ENCODE measurements around the gene CPEB4. TPM values are rescaled to one million over a fixed set of nuclear protein-coding genes. Genes with fewer than 3 reads are reported as not detected.

Gene CPEB4
- total and polyA plus RNA-seq, 10 of the 15 experiments (the other 5 are each of a cell fraction or from before 2014, with no cell fraction given) = 6.9 to 33.1 (median 20.4) TPM

- no peak overlapping the region for H3K4me3 ChIP-seq
- SMC1A ChIA-PET (ENCODE audit: uncharacterized antibody, unreplicated experiment) = no interaction called here
- CTCF ChIA-PET = interaction anchor here (0.7 kb wide), 1 partner anchor 125 kb away, joined by 4 read pairs; no protein-coding TSS in a partner anchor
- no peak for FAIRE-seq
- no peaks in the 10 kb centered on the region for H3K4me1 ChIP-seq (ENCODE audit: control insufficient read depth, insufficient read depth, low read length)
- H3K9ac ChIP-seq (ENCODE audit: control insufficient read depth, insufficient read depth, low read length) = no peak overlapping the region
- in situ Hi-C loops (cut with MboI) = no loop called here
- H3K79me2 ChIP-seq (ENCODE audit: control insufficient read depth, insufficient read depth, low read length) = no peaks in the 10 kb centered on the region
- WGBS (ENCODE audit: insufficient coverage, insufficient replicate concordance, low lambda C conversion rate, missing lambda C conversion rate) = 53% methylated on average over 18 of the region's 41 CpGs
- H3K36me3 ChIP-seq (ENCODE audit: control insufficient read depth in 2 of 2, insufficient read depth in 2 of 2, low read length in 1 of 2) = no peaks in the 10 kb centered on the region
- ATAC-seq = no peak
- H3K9me3 ChIP-seq (replicated peaks; ENCODE audit: control insufficient read depth, insufficient read depth, low read length) = no peaks in the 10 kb centered on the region
- no peaks in the 10 kb centered on the region; a peak in 1 of 4 replicates for H3K27me3 ChIP-seq (replicated peaks in 1 of 2; ENCODE audit: control insufficient read depth in 2 of 2, insufficient read depth in 2 of 2, low read length in 1 of 2)
- POLR2A ChIA-PET = no interaction called here
- intact Hi-C loops (cut with micrococcal nuclease; ENCODE audit: unreplicated experiment) = no loop called here
- no peak for DNase-seq (ENCODE audit: low read depth, low spot score)
- BruUV-seq (replicated peaks) = no TSS peak
- H3K4me2 ChIP-seq (ENCODE audit: control insufficient read depth, insufficient read depth) = no peak overlapping the region
- TF ChIP-seq RBBP5 (conservative IDR thresholded peaks at IDR 0.05) (no peak), POLR2A (IDR thresholded peaks at IDR 0.05; ENCODE audit: low read depth, low read length) (no peak), RUNX3 (IDR thresholded peaks at IDR 0.05; ENCODE audit: low read length) (no peak), GABPA (IDR thresholded peaks at IDR 0.05; ENCODE audit: low read depth) (no peak), BRCA1 (IDR thresholded peaks at IDR 0.05; ENCODE audit: low read depth, low read length) (no peak), ZNF274 (IDR thresholded peaks at IDR 0.05; ENCODE audit: insufficient read depth, insufficient read length) (no peak), ELK1 (IDR thresholded peaks at IDR 0.05; ENCODE audit: low read depth, low read length) (no peak), KAT2A (conservative IDR thresholded peaks at IDR 0.05; ENCODE audit: control insufficient read depth, low read depth, low read length) (no peak), RELB (IDR thresholded peaks at IDR 0.05; ENCODE audit: low read depth) (no peak), USF2 (IDR thresholded peaks at IDR 0.05; ENCODE audit: borderline replicate concordance, low read depth, low read length) (no peak), SUPT20H (IDR thresholded peaks at IDR 0.05; ENCODE audit: borderline replicate concordance, control insufficient read depth, low read depth, low read length) (no peak), MLLT1 (IDR thresholded peaks at IDR 0.05) (no peak), ZNF687 (IDR thresholded peaks at IDR 0.05) (no peak)
- H3K27ac ChIP-seq (ENCODE audit: control insufficient read depth, insufficient read depth) = no peak overlapping the region
- no peak overlapping the region for H2AFZ ChIP-seq (ENCODE audit: control insufficient read depth, low read depth, low read length)
- RAD21 ChIA-PET (ENCODE audit: unreplicated experiment) = no interaction called here
- no peaks in the 10 kb centered on the region for H4K20me1 ChIP-seq (ENCODE audit: control insufficient read depth, insufficient read depth)
These were observed 101.4 kb downstream of the CPEB4 start for GRCh38 chr5:173989432-173990082.
